Activated CD8-positive, alpha-beta memory T cell treated with anti-CD3 and anti-CD28 coated beads, Interleukin-2, amount 50 U/mL, for 48 hours (primary cell): ENCODE results near the gene TRAPPC3.

Experiments used
- DNase-seq: peaks from one replicate; pipeline ENCODE4 v3.0.0-alpha.2; 2020

TRAPPC3 gene

DNA sequence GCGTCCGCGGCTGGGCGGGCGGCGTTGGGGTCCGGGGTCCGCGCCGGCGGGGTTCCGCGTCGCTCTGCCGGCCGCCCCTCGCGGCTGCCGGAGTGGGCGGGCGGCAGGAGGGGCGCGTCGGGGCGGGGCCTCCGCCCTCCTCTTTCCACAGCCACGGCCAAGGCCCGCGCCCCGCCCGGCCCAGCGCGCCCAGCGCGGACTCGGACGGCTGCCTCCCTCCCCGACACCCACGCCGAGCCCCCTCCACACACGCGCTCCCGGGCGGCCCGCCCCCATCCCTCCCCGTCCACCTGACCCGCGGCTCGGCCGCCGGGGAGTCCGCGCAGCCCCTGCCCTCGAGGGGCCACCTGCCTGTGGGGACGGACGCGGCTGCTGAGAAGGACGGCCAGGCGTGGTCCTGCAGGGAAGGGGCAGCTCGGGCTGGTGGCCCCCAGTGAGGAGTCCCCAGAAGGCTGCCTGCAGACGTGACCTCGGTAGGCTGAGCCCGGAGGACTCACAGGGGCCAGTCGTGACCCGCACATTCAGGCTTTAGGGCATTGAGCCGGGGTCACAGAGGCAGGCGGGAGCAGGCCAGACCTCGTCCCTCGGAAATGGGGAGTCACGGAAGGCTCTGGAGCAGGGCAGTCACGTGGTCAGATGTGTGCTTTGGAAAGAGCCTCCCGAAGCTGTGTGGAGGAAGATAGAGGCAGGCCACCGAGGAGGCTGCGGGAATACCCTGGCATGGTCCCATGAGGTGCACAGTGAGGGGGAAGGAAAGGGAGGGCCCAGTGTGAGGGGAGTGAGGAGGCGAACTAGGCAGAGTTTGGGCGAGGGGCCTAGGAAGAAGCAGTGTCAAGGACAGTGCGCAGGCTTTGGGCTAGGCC lies 23.9 kb downstream of the TRAPPC3 start, which contains the start of gene COL8A2:
Gene COL8A2, minus strand, starts transcription at position 94 of the 863 bp plus-strand sequence. CDS start 24,980 bp downstream, outside the sequence.
- DNase-seq = no peak

DNA sequence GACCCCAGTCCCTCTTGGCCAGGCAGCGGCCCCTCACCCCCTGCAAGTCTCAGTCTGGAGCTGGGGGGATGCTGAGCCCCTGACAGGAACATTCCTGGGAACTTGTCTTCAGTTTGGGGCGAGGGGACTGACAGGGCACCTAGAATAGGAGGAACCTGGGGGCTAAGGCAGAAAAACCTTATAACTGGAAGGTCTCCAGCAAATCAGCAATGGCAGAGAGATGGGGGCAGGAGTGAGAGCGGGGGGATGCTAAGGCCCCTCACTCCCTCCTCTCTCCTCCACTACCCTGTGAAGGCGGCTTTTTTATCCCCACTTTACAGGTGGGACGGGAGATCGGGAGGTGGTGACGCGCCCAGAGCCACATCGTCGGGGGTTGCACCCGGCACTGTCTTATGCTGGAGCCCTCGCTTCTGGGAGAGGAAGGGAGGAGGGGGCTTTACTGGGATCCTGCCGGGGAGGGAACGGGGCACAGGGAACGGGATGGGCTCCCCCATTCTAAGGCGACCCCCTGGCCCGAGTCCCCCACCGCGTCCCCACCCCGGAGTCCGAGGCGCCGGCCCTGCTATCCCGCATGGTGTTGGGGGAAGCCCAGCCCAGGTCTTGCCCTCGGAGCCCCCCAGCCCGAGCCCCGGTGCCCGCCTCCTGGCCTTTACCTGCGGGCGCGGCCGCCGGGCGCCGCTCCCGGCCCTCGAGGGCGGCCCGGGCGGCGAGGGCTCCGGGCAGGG lies 24.7 kb downstream of the TRAPPC3 start:
- DNase-seq = no peak

DNA sequence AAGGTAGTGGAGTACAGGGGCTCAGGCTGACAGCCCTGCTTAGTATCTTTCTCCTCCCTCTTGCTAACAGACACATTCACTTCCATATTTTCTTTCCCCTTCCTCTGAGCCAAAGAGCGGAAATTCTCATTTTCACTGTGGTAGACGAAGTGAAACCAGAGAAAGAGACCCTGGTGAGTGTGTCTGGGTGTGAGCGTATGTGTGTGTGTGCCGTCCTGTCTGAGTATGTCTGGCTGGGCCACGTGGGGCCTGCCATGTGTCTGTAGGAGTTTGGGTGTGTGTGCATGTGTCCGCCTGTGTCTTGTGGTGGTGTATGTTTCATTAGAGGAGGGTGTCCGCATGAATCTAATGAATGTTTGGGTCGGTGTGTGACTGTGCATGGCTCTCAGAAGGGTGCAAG lies 25.9 kb downstream of the TRAPPC3 start:
- DNase-seq = no peak

DNA sequence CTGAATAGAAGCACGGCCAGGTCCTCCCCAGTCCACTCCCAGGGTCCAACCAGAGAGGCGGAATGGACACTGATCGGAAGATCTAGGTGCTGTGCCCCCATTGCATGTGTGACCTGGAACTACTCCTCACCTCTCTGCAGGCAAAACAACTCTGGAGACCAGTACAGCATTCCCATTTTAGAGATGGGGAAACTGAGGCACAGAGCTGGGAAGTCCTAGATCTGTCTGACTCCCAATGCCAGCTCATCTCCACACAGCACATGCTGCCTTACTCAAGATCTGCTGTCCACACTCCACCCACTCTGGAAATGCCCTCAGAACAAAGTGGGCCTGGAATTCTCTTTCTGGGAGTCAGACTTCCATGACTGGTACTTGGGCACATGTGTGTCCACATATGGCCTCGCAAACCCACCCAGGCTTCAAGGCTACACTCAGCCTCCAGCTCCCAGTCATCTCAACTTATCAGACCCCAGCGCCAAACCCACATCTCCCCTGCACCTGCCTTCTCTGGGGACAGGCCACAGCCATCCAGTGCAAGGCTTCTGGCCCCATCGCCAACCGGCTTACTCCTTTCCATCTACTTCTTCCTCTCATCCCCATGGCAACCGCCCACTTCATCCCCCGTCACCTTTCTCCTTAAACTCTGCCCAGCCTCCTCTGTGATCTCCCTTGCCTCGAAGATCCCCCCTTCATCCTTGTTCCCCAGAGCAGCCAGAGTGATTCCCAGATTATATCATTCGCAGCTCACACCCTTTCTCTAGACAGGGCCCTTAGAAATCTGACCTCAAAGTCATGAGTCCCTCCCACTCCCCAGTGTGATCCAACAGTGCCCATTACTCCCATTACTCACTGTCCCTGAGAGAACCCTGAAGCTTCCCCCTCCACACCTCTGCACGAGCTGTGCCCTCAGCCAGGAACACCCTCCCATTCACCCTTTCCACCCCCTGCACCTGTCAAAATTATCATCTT lies 26.9 kb downstream of the TRAPPC3 start:
- no peak for DNase-seq

DNA sequence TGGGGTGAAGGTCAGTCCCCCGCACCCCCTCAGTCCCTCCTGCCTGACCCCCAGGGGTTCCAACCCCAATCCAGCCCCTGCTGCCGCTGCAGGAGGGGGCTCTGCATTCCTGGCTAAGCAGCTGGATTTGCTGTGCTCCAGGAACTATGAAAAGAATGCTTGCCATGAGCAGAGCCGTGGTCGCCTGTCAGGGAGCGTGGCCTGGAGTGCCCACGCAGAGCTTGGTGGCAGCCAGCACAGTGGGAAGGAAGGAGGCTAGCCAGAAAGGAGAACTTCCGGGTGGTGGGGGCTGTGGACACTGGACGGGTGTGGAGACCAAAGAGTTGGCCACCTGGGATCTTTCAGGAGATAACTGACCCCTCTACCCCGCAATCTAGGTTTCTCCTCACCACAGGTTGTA lies 29.8 kb downstream of the TRAPPC3 start:
- DNase-seq = no peak

DNA sequence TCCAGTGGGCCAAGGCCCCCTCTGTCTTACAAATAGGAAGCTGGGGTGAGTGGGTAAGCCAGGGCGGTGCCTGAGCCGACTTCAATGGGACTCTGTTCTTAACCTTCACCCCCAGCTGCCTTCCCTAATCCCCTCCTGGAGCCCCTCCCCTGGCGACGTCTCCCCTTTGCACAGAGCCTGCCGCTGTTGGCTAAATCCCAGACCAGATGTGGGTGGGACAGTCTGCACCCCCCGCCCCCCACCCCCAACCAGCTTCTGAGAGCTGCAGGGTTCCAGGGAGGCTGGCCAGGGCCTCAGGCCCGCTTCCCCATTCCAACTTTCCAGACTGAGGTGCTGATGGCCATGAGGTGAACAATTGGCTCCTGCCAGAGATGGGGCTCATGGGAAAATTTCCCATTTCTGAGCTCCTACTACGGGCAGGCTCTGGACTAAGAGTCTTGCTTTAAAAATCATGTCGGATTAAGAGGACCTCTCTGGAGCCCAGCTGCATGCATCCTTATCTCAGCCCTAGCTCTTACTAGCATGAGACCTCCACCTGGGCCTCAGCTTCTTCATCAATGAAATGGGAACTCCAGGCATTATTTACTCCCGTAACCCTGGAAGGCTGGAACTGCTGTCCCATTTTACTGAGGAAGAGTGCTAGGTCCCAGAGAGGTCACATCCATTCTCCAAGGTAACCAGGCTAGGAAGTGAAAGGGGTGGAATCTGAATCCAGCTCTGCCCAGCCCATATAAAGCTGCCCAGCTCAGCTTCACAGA lies 30.7 kb downstream of the TRAPPC3 start:
- DNase-seq = no peak

DNA sequence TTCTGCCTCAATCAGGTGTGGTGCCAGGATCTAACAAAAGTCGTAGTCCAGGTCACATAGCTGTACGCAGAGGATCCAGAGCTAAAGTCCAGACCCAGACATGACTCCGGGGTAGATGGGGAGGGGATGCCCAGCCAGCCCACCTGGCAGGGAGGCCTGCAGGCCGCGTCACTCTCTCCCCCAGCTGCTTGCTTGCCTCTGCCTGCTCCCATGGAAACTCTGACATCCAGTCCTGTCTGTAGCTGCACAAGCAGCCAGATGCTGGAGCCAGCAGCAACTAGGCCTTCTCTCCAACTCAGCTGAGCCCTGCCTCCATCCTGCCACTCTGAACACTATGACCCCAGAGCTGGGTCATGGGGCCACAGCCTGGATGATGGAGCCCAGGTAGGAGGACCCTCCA lies 32.4 kb downstream of the TRAPPC3 start:
- DNase-seq = no peak

DNA sequence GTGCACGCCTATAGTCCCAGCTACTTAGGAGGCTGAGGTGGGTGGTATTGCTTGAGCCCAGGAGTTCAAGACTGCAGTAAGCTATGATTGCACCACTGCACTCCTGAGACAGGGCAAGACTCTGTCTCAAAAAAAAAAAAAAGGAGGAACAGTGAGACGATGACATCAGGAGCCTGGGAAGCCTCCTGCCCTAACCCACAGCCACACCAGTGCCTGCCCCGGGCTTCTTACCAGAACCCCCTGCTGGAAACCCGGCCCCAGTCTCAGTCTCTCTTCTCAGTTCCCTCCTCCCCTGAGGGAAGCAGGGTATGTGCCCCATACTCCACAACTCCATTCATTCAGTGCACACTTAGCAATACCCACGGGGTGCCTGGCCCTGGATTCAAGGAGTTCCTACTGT lies 33.4 kb downstream of the TRAPPC3 start:
- DNase-seq = no peak

DNA sequence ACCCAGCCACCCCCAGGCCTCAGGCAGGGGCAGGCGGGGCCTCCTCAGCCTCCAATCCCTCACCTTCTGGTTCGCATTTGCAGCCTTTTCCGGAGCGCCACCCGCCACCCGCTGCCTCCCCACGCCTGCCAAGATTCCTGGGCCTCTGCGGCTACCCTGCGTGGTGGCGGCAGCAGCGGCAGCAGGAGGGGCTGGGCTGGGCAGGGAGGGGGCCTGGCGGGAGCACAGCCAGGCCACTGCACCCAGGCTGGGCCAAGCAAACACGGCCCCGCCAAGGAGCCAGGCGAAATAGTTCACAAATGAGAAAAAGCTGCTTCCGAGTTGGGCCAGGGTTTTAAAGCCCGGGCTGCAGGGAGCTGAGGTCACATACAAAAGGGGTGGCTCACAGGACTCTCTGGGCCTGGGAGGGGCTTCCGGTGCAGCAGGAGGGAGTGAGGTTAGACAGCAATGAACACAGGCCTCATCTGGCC lies 34.1 kb downstream of the TRAPPC3 start:
- DNase-seq = no peak

DNA sequence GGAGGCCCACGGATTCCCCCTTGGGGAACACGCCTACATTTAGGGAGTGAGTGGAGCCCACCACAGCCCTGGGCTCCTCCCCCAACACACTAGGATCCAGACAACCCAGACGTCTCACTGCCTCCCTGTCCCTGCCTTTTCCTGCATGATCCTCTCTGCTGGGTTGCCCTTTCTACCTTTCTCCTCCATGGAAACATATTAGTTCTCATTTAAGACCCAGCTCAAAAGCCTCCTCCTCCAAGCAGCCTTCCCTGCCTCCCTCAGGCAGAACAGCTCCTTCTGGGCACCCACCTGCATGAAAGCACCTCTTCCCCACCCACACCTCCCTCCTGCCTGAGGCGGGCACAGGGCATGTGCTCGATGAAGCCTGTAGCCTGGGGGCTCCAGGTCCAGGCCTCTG lies 34.9 kb downstream of the TRAPPC3 start:
- no peak for DNase-seq

DNA sequence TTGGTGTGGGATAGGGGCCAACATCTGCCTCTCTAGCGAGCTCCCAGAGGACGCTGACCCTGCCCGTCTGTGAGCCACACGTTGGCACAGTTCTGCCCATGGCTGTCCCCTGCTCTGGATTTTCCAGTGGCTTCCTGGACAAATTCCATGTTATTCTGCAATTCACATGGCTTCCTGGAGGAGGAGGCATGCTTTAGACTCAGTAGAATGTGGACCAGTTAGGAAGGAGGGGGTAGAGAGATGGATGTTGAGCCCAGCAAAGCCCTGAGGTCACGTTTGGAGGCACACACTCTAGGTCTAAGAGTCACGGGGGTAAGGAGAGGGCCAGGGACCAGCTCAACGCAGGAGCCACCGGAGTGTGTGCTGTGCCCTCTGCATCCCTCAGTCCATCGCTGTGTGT lies 36.5 kb downstream of the TRAPPC3 start:
- DNase-seq = no peak

DNA sequence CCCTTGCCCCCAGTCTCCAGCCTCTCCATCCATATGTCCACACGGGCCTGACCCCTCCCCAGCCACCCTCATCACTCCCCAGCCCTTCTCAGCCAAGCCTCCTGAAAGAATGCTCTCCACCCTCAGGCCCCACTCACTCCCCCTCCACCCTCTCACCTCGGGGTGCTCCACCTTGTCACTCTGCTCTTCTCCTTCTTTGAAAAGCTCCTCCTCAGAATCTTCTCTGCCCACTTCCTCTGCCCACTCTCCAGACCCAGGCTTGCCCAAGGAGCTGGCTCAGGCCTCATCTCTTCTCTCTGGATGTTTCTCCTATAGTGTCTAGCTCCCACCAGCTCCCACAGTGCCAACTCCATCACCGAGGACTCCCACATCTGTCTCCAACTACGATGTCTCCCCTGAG lies 38.1 kb downstream of the TRAPPC3 start:
- DNase-seq = no peak

DNA sequence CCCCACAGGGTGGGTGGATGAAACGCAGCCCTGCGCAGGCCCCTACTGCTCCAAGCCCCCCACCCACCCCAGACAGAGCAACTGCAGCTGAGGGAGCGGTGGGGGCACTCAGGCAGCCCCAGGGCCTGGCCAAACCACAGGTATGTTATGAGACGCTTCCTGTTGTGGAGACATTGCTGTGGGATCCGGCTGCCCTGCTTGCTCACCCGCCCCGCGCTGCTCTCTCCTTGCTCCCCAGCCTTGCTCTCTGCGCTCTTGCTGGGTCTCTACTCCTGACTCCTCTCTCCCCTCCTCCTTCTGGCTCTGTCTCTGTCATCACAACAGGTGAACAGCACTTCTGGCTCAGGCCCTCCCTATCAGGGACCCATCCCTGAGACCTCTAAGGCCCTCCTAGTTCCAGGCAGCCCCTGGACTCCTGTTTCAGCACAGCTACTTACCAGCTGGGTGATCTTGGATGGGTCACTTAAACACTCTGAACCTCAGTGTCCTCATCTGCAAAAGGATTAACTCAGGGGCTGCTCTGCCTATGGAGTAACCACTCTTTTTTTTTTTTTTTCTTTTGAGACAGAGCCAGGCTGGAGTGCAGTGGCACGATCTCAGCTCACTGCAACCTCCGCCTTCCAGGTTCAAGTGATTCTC lies 40.1 kb downstream of the TRAPPC3 start:
- peak; percentile 71 for DNase-seq

DNA sequence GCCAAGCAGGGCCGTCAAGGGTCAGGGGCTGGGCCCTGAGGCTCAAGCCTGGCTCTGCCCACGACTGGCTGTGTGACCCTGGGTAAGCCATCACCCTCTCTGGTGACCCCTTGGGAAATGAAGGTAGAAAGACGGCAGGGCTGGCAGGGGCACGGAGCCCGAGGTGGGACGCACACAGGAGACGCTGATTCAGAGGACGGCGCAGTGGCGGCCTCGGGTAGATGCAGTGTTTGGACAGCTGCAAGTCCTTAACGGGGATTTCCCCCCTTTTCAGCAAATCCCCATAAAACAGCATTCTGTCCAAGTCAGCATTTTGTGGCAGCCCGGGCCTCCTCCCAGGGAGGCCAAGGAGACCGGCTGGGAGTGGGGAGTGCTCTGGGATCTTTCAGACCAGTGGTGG lies 41.0 kb downstream of the TRAPPC3 start:
- DNase-seq = no peak

DNA sequence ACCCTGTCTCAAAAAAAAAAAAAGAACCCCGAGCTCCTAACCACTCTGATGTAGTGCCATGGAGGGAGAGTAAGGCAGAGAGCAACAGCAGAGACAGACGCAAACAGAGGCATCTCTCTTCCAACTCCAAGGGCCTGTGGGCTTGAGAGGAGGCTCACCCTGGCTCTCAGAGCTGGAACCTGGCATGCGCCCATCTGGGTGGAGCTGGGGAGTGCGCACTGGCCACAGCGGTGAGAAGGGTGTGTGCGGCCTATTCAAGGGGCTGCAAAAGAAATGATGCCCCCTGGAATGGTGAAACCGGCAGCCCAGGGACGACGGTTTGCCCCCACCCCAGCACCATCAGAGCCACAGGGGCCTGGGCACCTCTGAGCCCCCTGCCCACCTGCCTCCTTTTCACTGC lies 41.9 kb downstream of the TRAPPC3 start:
- DNase-seq = no peak

DNA sequence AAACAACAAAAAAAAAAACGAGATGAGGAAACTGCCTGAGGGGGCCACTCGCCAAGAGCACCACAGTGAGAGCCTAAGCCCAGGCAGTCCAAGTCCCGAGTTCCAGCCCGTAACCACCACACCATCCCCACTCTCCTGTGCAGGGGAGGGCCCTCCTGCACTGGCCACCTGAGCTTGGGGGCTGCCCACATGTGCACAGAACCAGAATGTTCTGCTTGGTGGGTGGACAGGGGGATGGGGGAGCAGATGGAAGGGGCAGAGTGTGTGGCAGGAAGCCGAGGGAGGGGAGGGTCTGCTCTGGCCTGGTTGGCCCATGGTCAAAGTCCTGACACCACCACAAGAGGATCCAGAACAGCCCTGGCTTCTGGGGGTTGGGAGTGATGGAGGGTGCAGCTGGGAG lies 43.0 kb downstream of the TRAPPC3 start:
- no peak for DNase-seq

DNA sequence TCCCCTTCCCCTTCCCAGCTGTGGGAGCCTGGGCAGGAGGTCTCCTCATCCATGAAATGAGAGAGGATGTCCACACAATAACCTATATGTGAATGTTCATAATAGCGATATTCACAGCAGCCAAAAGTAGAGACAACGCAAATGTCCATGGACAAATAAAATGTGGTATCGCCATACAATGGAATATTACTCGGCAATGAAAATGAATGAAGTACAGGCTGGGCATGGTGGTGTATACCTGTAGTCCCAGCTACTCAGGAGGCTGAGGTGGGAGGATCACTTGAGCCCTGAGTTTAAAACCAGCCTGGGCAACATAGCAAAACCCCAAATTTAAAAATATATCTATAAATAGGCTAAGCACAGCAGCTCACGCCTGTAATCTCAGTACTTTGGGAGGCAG lies 47.7 kb downstream of the TRAPPC3 start:
- no peak for DNase-seq

DNA sequence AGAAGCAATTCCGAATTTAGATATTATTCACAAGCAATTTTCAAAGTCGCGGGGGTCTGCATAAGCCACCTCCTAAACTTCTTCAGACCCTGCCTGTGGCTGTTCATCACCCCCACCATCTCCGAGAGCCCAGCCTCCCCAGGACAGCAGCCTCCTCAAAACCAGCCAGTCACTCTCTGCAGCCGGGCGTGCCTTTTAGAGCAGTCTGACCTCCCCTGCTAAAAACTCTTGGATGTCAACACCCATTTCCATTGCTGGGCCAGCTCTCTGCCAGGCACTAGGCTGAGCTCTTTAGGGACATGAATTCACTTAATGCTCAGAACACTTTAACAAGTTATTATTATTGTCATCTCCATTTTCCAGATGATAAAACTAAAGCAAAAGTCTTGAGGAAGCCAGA lies 48.9 kb downstream of the TRAPPC3 start:
- no peak for DNase-seq

DNA sequence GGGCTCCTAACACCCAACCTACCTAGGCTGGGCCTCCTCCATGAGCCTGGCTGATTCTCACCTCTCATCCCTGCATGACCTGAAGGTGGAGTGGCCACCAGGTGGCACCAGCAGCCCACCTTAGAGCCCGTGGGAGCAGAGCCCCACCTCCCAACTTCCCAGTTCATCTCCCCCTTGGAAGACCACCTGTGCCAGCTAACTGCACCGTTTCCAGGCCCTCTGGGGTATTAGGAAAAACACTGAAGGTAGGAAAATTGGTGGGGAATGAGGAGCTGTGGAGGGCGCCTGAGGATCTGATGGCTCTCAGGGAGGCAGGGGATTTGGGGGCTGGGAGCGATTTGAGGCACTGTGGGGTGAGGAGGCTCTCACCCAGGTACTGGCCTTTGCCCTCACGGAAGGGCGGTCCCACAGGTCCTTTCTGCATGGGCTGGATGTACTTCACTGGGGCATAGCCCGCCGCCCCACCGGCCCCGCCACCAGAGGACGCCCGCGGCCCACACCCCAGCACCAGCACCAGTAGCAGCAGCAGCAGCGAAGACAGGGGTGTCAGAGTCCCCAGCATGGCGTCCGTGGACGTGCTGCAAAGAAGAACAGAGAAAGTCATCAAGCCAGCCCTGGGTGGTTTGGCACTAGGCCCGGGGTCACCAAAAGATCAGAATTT lies 49.5 kb downstream of the TRAPPC3 start:
- peak; percentile 90 for DNase-seq

DNA sequence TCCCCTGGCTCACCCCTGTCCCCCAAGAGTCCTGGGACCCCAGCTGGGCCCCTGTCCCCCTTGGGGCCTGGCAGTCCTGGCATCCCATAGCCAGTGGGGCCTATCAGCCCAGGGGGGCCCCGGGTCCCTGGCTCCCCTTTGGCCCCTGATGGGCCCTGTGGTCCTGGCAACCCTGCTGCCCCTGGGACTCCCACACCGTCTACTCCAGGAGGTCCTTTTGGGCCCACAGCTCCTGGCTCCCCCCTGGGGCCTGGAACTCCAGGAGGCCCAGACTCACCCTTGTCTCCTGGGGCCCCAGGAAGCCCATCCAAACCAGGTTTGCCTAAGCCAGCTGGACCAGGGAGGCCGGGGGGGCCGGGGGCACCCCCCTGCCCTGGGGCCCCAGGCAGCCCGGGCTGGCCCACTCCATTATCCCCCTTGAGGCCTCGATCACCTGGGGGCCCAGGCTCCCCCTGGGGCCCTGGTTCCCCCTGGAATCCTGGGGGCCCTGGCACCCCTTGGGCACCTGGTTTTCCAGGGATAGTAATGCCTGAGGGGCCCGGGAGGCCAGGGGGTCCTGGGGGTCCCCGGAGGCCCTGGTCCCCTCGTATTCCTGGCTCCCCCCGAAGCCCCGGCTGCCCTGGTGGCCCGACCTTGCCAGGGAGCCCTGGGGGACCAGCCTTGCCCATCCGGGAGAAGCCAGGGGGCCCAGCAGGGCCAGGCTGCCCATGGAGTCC lies 50.5 kb downstream of the TRAPPC3 start:
- DNase-seq = no peak
